HepG2 (cell line): ENCODE data around the gene DHX16. TPM values are rescaled to one million over a fixed set of nuclear protein-coding genes. Genes with fewer than 3 reads are reported as not detected.

Experiments used
- ATF7-NPFF ChIP-seq: sonication (generic); formaldehyde crosslinking; IDR thresholded peaks from 2 replicates; pipeline ENCODE4 v1.8.1; 2023; ENCODE audit warnings: mild to moderate bottlenecking, low read depth, missing genetic modification reagents, moderate library complexity
- ISX ChIP-seq: sonication (generic); formaldehyde crosslinking; conservative IDR thresholded peaks from 2 replicates; pipeline ENCODE4 v1.5.0; 2020; ENCODE audit warnings: missing genetic modification reagents
- KAT8 ChIP-seq: IDR thresholded peaks from 2 replicates; pipeline ENCODE4 v1.6.1; 2016; ENCODE audit warnings: missing genetic modification reagents, missing compliant biosample characterization
- PAX8 ChIP-seq: sonication (generic); formaldehyde crosslinking; IDR thresholded peaks from 2 replicates; pipeline ENCODE4 v1.8.0; 2022; ENCODE audit warnings: mild to moderate bottlenecking, missing genetic modification reagents, borderline replicate concordance
- SALL1 ChIP-seq: sonication (generic); formaldehyde crosslinking; IDR thresholded peaks from 2 replicates; pipeline ENCODE4 v1.8.0; 2022; ENCODE audit warnings: mild to moderate bottlenecking, missing genetic modification reagents
- SIN3A ChIP-seq: IDR thresholded peaks from 2 replicates; pipeline ENCODE4 v1.6.1; 2011; ENCODE audit warnings: low read depth, mild to moderate bottlenecking, control low read depth, low read length, borderline replicate concordance
- SNAI1 ChIP-seq: sonication (generic); formaldehyde crosslinking; IDR thresholded peaks from 2 replicates; pipeline ENCODE4 v1.5.0; 2020; ENCODE audit warnings: mild to moderate bottlenecking, missing genetic modification reagents, borderline replicate concordance
- ZMYM3 ChIP-seq: sonication (generic); formaldehyde crosslinking; IDR thresholded peaks from 2 replicates; pipeline ENCODE4 v1.5.1; 2020; ENCODE audit warnings: mild to moderate bottlenecking, missing genetic modification reagents
- ZNF558 ChIP-seq: sonication (generic); formaldehyde crosslinking; IDR thresholded peaks from 2 replicates; pipeline ENCODE4 v1.9.0; 2022; ENCODE audit warnings: mild to moderate bottlenecking, missing genetic modification reagents, borderline replicate concordance
- ZNF567 ChIP-seq: sonication (generic); formaldehyde crosslinking; IDR thresholded peaks from 2 replicates; pipeline ENCODE4 v1.8.1; 2023; ENCODE audit warnings: mild to moderate bottlenecking, missing genetic modification reagents, borderline replicate concordance
- ZNF781 ChIP-seq: sonication (generic); formaldehyde crosslinking; IDR thresholded peaks from 2 replicates; pipeline ENCODE4 v1.5.1; 2020; ENCODE audit warnings: borderline replicate concordance, mild to moderate bottlenecking, missing genetic modification reagents; ENCODE audit errors: not compliant biosample characterization
- ZNF790 ChIP-seq: sonication (generic); formaldehyde crosslinking; IDR thresholded peaks from 2 replicates; pipeline ENCODE4 v1.8.0; 2022; ENCODE audit warnings: missing genetic modification reagents, mild to moderate bottlenecking, borderline replicate concordance
- polyA plus RNA-seq, 8 experiments: library from polyadenylated mRNA; depleted of rRNA in 3 of 8; stranded (reverse) in 7 of 8; unstranded in 1 of 8; fragments of >200 nt; fragmentation: Illumina TruSeq in 4 of 8; extraction: Trizol in 4 of 8; gene quantifications; 2 replicates each; pipeline versions ENCODE4 v1.2.1 to v1.2.3, GENCODE V29; 2011 to 2016; ENCODE audit warnings: low read depth in 4 of 8, missing spikeins in 1 of 8, mixed read lengths in 1 of 8; ENCODE audit not compliant: insufficient read depth in 1 of 8
- total RNA-seq, 5 experiments: library from RNA; depleted of rRNA; stranded (reverse); fragments of >200 nt; fragmentation: Illumina TruSeq; extraction: Trizol; gene quantifications; 2 replicates each; pipeline ENCODE4 v1.2.3, GENCODE V29; 2016; ENCODE audit warnings: low read depth in 1 of 5
- TF ChIP-seq, protein P1 (sequence below): IDR thresholded peaks from 2 replicates; pipeline ENCODE4 v1.6.1; 2016; ENCODE audit warnings: missing biosample characterization, missing genetic modification reagents, low read depth
- TF ChIP-seq, protein P2 (sequence below): sonication (generic); formaldehyde crosslinking; IDR thresholded peaks from 2 replicates; pipeline ENCODE4 v1.4.0; 2020; ENCODE audit warnings: mild to moderate bottlenecking, low read depth, missing genetic modification reagents
- TF ChIP-seq, protein P3 (sequence below): sonication (generic); formaldehyde crosslinking; IDR thresholded peaks from 2 replicates; pipeline ENCODE4 v1.8.1; 2022; ENCODE audit warnings: mild to moderate bottlenecking, missing genetic modification reagents
- TF ChIP-seq, protein P4 (sequence below): sonication (generic); formaldehyde crosslinking; IDR thresholded peaks from 2 replicates; pipeline ENCODE4 v1.8.1; 2023; ENCODE audit warnings: mild to moderate bottlenecking, moderate library complexity, missing genetic modification reagents
- TF ChIP-seq, protein P5 (sequence below): sonication (generic); formaldehyde crosslinking; conservative IDR thresholded peaks from 2 replicates; pipeline ENCODE4 v1.8.0; 2022; ENCODE audit warnings: mild to moderate bottlenecking, moderate library complexity, missing genetic modification reagents
- TF ChIP-seq, protein P6 (sequence below): sonication (generic); formaldehyde crosslinking; IDR thresholded peaks from 2 replicates; pipeline ENCODE4 v1.4.0; 2020; ENCODE audit warnings: missing genetic modification reagents

Gene DHX16
- total and polyA plus RNA-seq, 2 of the 13 experiments (the other 11 are each of a cell fraction or from before 2014, with no cell fraction given) = 57.0 to 58.5 TPM

DNA sequence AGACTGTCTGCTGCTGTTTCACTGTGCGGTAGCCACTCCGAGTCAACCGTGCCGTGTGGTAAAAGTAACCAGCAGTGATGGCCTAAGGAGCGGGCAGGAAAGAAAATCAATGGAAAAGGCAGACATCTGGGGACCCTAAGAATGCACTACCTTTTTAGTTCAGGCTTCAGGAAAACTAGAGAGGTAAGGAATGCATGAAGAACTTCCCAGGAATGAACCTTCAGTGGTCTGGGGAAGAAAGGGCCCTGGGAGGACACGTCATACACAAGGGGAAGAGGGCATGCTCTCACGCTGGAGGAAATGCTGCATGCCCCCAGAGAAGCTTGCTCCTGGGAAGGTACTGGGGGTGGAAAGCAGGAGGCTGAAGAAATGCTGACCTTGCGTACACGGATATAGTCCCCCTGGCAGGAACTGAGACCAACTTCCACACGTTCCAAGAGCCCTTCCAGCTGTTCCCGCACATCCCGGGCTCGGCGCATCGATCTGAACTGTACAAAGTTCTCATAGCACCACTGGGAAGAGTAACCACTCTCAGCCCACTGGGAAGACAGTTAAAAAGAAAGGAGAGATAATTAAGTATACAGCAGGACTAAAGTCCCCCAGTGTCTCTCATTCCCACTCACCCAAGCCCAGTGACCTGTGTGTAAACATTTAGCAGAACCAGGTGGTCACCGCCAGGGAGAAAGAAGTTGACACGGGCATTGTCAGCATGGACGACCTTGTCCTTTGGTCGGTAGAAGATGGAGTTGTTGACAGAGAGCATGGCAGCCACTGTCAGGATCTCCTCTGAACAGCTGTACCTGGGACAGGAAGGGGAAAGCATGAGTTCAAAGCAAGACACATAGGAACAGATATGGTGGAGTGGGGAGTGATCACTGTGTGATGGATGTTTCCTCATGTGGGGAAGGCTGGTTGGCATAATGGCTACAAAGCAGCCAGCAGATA, 17.7 kb downstream of the DHX16 start (continued):
- TF ChIP-seq, protein P1, sequence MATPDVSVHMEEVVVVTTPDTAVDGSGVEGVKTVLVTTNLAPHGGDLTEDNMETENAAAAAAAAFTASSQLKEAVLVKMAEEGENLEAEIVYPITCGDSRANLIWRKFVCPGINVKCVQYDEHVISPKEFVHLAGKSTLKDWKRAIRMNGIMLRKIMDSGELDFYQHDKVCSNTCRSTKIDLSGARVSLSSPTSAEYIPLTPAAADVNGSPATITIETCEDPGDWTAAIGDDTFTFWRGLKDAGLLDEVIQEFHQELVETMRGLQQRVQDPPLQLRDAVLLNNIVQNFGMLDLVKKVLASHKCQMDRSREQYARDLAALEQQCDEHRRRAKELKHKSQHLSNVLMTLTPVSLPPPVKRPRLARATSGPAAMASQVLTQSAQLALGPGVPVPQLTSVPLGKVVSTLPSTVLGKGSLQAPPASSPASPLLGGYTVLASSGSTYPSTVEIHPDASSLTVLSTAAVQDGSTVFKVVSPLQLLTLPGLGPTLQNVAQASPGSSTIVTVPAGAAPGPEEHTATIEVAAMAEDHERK (CRISPR knock-in tag) = no peak
- TF ChIP-seq, protein P2, sequence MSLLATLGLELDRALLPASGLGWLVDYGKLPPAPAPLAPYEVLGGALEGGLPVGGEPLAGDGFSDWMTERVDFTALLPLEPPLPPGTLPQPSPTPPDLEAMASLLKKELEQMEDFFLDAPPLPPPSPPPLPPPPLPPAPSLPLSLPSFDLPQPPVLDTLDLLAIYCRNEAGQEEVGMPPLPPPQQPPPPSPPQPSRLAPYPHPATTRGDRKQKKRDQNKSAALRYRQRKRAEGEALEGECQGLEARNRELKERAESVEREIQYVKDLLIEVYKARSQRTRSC (CRISPR knock-in tag) = no peak
- TF ChIP-seq KAT8 (CRISPR knock-in tag) = peak; percentile 91
- no peak; the same call in 1 of the 2 replicates for TF ChIP-seq ZNF567 (CRISPR knock-in tag)
- peak; percentile 70 for TF ChIP-seq ZMYM3 (CRISPR knock-in tag)
- TF ChIP-seq, protein P3, sequence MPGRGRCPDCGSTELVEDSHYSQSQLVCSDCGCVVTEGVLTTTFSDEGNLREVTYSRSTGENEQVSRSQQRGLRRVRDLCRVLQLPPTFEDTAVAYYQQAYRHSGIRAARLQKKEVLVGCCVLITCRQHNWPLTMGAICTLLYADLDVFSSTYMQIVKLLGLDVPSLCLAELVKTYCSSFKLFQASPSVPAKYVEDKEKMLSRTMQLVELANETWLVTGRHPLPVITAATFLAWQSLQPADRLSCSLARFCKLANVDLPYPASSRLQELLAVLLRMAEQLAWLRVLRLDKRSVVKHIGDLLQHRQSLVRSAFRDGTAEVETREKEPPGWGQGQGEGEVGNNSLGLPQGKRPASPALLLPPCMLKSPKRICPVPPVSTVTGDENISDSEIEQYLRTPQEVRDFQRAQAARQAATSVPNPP = peak; percentile 92; the same call in 1 of the 2 replicates
- no peak for TF ChIP-seq ISX (CRISPR knock-in tag)
- no peak; the same call in 1 of the 2 replicates for TF ChIP-seq PAX8 (CRISPR knock-in tag)
- TF ChIP-seq SIN3A = peak; percentile 92
- 0 out of 2 replicates have a peak, but pooled peaks have one; percentile 52 for TF ChIP-seq ATF7-NPFF (CRISPR knock-in tag)
- TF ChIP-seq, protein P4, sequence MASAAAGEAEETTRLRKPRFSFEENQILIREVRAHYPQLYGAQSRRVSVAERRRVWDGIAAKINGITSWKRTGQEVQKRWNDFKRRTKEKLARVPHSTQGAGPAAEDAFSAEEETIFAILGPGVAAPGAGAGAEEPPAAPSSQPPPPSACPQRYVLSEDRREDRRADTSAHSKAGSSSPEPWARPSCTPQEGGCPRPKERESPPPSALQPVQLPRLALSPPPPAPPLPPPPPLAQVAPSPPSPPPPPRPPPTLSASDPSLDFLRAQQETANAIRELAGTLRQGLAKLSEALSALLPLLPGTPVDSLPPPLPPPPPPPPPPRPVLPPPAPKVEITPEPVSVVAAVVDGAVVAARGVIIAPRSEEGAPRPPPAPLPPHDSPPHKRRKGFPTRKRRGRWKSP = no peak
- TF ChIP-seq SNAI1 = no peak
- TF ChIP-seq, protein P5, sequence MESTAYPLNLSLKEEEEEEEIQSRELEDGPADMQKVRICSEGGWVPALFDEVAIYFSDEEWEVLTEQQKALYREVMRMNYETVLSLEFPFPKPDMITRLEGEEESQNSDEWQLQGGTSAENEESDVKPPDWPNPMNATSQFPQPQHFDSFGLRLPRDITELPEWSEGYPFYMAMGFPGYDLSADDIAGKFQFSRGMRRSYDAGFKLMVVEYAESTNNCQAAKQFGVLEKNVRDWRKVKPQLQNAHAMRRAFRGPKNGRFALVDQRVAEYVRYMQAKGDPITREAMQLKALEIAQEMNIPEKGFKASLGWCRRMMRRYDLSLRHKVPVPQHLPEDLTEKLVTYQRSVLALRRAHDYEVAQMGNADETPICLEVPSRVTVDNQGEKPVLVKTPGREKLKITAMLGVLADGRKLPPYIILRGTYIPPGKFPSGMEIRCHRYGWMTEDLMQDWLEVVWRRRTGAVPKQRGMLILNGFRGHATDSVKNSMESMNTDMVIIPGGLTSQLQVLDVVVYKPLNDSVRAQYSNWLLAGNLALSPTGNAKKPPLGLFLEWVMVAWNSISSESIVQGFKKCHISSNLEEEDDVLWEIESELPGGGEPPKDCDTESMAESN = no peak
- 0 out of 2 replicates have a peak, but pooled peaks have one; percentile 44 for TF ChIP-seq ZNF558 (CRISPR knock-in tag)
- peak; percentile 98 for TF ChIP-seq SALL1 (CRISPR knock-in tag)
- TF ChIP-seq, protein P6, sequence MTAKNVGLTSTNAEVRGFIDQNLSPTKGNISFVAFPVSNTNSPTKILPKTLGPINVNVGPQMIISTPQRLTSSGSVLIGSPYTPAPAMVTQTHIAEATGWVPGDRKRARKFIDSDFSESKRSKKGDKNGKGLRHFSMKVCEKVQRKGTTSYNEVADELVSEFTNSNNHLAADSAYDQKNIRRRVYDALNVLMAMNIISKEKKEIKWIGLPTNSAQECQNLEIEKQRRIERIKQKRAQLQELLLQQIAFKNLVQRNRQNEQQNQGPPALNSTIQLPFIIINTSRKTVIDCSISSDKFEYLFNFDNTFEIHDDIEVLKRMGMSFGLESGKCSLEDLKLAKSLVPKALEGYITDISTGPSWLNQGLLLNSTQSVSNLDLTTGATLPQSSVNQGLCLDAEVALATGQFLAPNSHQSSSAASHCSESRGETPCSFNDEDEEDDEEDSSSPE (CRISPR knock-in tag) = no peak; the same call in 1 of the 2 replicates
- no peak for TF ChIP-seq ZNF790 (CRISPR knock-in tag)
- no peak for TF ChIP-seq ZNF781 (CRISPR knock-in tag)
